A549 (cell line): ENCODE results near the gene SSBP2. TPM values are rescaled to one million over a fixed set of nuclear protein-coding genes. Genes with fewer than 3 reads are reported as not detected.
A peak's percentile ranks its signal among the peaks of the same experiment; 100 is the strongest.

Experiments
- ATAC-seq, 2 experiments: fragments of 200-7000 bp in 1 of 2; fragments of >200 bp in 1 of 2; cut with Nextera tagmentation in 1 of 2; cut with Tn5 transposase in 1 of 2; 3 replicates each; pipeline versions ENCODE4 v1.8.0 to v1.9.1; 2018 to 2020; ENCODE audit warnings: mild to moderate bottlenecking in 1 of 2, moderate library complexity in 1 of 2
- CTCF ChIA-PET: fragments of 300-600 bp; sonication (Branson Sonifier 250); formaldehyde crosslinking; extraction: SDS; loops from one replicate; lab custom pipeline; 2021; ENCODE audit warnings: antibody characterized with exemption, inconsistent platforms; lab: Yijun Ruan, JAX
- POLR2A ChIA-PET: fragments of 350-600 bp; formaldehyde crosslinking; extraction: SDS; loops from one replicate; lab custom pipeline; 2021; ENCODE audit warnings: antibody characterized with exemption, inconsistent platforms; lab: Yijun Ruan, JAX
- DNase-seq, 2 experiments: peaks; one replicate each; pipeline versions ENCODE4 v3.0.0 to v3.0.0-alpha.2; 2011 to 2016; ENCODE audit warnings: low read depth in 1 of 2, low spot score in 1 of 2
- FAIRE-seq: peaks from 2 replicates; lab custom pipeline; 2011; peaks lifted over from hg19 to GRCh38; lab: Jason Lieb, UNC
- H3K27ac ChIP-seq, 2 experiments: fragments of >200 bp; sonication (Bioruptor Twin); formaldehyde crosslinking; 3 replicates each; pipeline ENCODE4 v1.5.1; 2016 to 2017
- H3K4me1 ChIP-seq: fragments of >200 bp; sonication (Bioruptor Twin); formaldehyde crosslinking; 3 replicates; pipeline ENCODE4 v1.6.1; 2016
- H3K4me2 ChIP-seq: fragments of >200 bp; sonication (Bioruptor Twin); formaldehyde crosslinking; 3 replicates; pipeline ENCODE4 v1.6.1; 2016
- H3K4me3 ChIP-seq: fragments of >200 bp; sonication (Bioruptor Twin); formaldehyde crosslinking; 3 replicates; pipeline ENCODE4 v1.5.1; 2016
- H3K9me3 ChIP-seq: fragments of >200 bp; sonication (Bioruptor Twin); formaldehyde crosslinking; 3 replicates; pipeline ENCODE4 v1.6.1; 2016
- BHLHE40 ChIP-seq: IDR thresholded peaks from 2 replicates; pipeline ENCODE4 v1.6.1; 2012; ENCODE audit warnings: low read depth, low read length, inconsistent platforms
- CBX8 ChIP-seq: fragments of 200-600 bp; sonication (generic); IDR thresholded peaks from 2 replicates; pipeline ENCODE4 v1.6.1; 2016
- CEBPB ChIP-seq, 2 experiments: fragments of >200 bp in 1 of 2; sonication (Bioruptor Twin) in 1 of 2; formaldehyde crosslinking in 1 of 2; IDR thresholded peaks; 2 replicates each; pipeline ENCODE4 v1.6.1; 2012 to 2016
- CHD4 ChIP-seq: fragments of 200-600 bp; sonication (generic); IDR thresholded peaks from 2 replicates; pipeline ENCODE4 v1.6.1; 2016; ENCODE audit warnings: antibody characterized with exemption, mild to moderate bottlenecking, borderline replicate concordance
- EHF ChIP-seq: fragments of 250-450 bp; sonication (Bioruptor Pico); IDR thresholded peaks from 2 replicates; pipeline ENCODE4 v1.5.0; 2020; ENCODE audit warnings: mild to moderate bottlenecking
- FOXS1 ChIP-seq: fragments of 250-450 bp; sonication (Bioruptor Pico); IDR thresholded peaks from 2 replicates; pipeline ENCODE4 v1.5.0; 2020; ENCODE audit warnings: mild to moderate bottlenecking, moderate library complexity
- HDAC2 ChIP-seq: fragments of 200-600 bp; sonication (generic); IDR thresholded peaks from 2 replicates; pipeline ENCODE4 v1.6.1; 2016
- HEYL ChIP-seq: fragments of 250-450 bp; sonication (Bioruptor Pico); IDR thresholded peaks from 2 replicates; pipeline ENCODE4 v1.8.0; 2021; ENCODE audit warnings: mild to moderate bottlenecking, moderate library complexity
- HOXA7 ChIP-seq: fragments of 250-450 bp; sonication (Bioruptor Pico); IDR thresholded peaks from 2 replicates; pipeline ENCODE4 v1.5.0; 2020; ENCODE audit warnings: mild to moderate bottlenecking, moderate library complexity
- HOXB13 ChIP-seq: fragments of 250-450 bp; sonication (Bioruptor Pico); IDR thresholded peaks from 2 replicates; pipeline ENCODE4 v1.5.0; 2020; ENCODE audit warnings: low read depth, mild to moderate bottlenecking, moderate library complexity
- JUN ChIP-seq, 2 experiments: fragments of >200 bp; sonication (Bioruptor Twin); formaldehyde crosslinking; IDR thresholded peaks; 2 replicates in 1 of 2; 3 replicates in 1 of 2; pipeline ENCODE4 v1.6.1; 2016 to 2017
- JUNB ChIP-seq: fragments of >200 bp; sonication (Bioruptor Twin); formaldehyde crosslinking; IDR thresholded peaks from 2 replicates; pipeline ENCODE4 v1.6.1; 2016
- KDM1A ChIP-seq: fragments of 200-600 bp; sonication (generic); IDR thresholded peaks from 2 replicates; pipeline ENCODE4 v1.6.1; 2016; ENCODE audit warnings: low read depth, mild to moderate bottlenecking
- KDM5A ChIP-seq: fragments of 200-600 bp; sonication (generic); IDR thresholded peaks from 2 replicates; pipeline ENCODE4 v1.6.1; 2016; ENCODE audit warnings: antibody characterized with exemption, mild to moderate bottlenecking
- MYC ChIP-seq: IDR thresholded peaks from 2 replicates; pipeline ENCODE4 v1.6.1; 2012; ENCODE audit warnings: mild to moderate bottlenecking, inconsistent platforms, low read length, improper control_type of control experiment, borderline replicate concordance
- NPAS2 ChIP-seq: fragments of 250-450 bp; sonication (Bioruptor Pico); IDR thresholded peaks from 2 replicates; pipeline ENCODE4 v1.8.0; 2022; ENCODE audit warnings: mild to moderate bottlenecking, moderate library complexity, borderline replicate concordance
- NR3C1 ChIP-seq: fragments of >200 bp; sonication (Bioruptor Twin); formaldehyde crosslinking; IDR thresholded peaks from 3 replicates; pipeline ENCODE4 v1.6.1; 2017
- RAD21 ChIP-seq, 2 experiments: fragments of >200 bp in 1 of 2; sonication (Bioruptor Twin) in 1 of 2; formaldehyde crosslinking in 1 of 2; IDR thresholded peaks in 1 of 2; conservative IDR thresholded peaks in 1 of 2; 2 replicates in 1 of 2; 3 replicates in 1 of 2; pipeline ENCODE4 v1.6.1; 2012 to 2018; ENCODE audit warnings: inconsistent platforms in 1 of 2
- RFX5 ChIP-seq: fragments of 450-650 bp; IDR thresholded peaks from 2 replicates; pipeline ENCODE4 v1.7.1; 2014; ENCODE audit warnings: antibody characterized with exemption, mild to moderate bottlenecking, moderate library complexity
- TP53 ChIP-seq: fragments of 250-450 bp; sonication (Bioruptor Pico); IDR thresholded peaks from 2 replicates; pipeline ENCODE4 v1.5.0; 2021; ENCODE audit warnings: mild to moderate bottlenecking, moderate library complexity
- USF2 ChIP-seq: fragments of 450-650 bp; IDR thresholded peaks from 2 replicates; pipeline ENCODE4 v1.6.1; 2014; ENCODE audit warnings: antibody characterized with exemption
- ZC3H11A ChIP-seq: fragments of 450-650 bp; IDR thresholded peaks from 2 replicates; pipeline ENCODE4 v1.6.1; 2014; ENCODE audit warnings: antibody characterized with exemption, mild to moderate bottlenecking
- ZFP36 ChIP-seq: fragments of 450-650 bp; IDR thresholded peaks from 2 replicates; pipeline ENCODE4 v1.6.1; 2014; ENCODE audit warnings: borderline replicate concordance; ENCODE audit not compliant: partially characterized antibody
- ZNF302 ChIP-seq: fragments of 250-450 bp; sonication (Bioruptor Pico); IDR thresholded peaks from 2 replicates; pipeline ENCODE4 v1.9.0; 2021; ENCODE audit warnings: inconsistent platforms, mild to moderate bottlenecking, moderate library complexity
- ZSCAN20 ChIP-seq: fragments of 250-450 bp; sonication (Bioruptor Pico); IDR thresholded peaks from 2 replicates; pipeline ENCODE4 v1.8.0; 2022; ENCODE audit warnings: mild to moderate bottlenecking, moderate library complexity
- WGBS: methylation state at CpG from one replicate; pipeline ENCODE4 v1.1.6; 2017; ENCODE audit errors: missing lambda C conversion rate; 5-methylcytosine and 5-hydroxymethylcytosine counted together
- polyA plus RNA-seq, 4 experiments: library from polyadenylated mRNA; depleted of rRNA in 3 of 4; stranded (reverse); fragments of >200 nt; fragmentation: RNase III in 1 of 4; extraction: RNeasy Plus Mini Kit Qiagen cat#74134 plus additional on column Dnase treatment in 1 of 4; gene quantifications; 2 replicates in 3 of 4; 3 replicates in 1 of 4; pipeline ENCODE4 v1.2.3, GENCODE V29; 2011 to 2017
- TF ChIP-seq, protein P1 (sequence below): IDR thresholded peaks from 2 replicates; pipeline ENCODE4 v1.6.1; 2012; ENCODE audit warnings: low read depth, borderline replicate concordance

SSBP2 gene
- polyA plus RNA-seq, 2 of the 4 experiments (the other 2 are of a cell fraction): 4.5 to 14.2 TPM

GRCh38 chr5:81779125-81779915, 28.4 kb upstream of the SSBP2 start:
- ChIA-PET POLR2A (no interaction called here), CTCF (interaction anchor here (0.7 to 3.6 kb wide), 6 partner anchors 7 to 60 kb away, joined by 4 to 11 read pairs (median 4); no protein-coding TSS in a partner anchor)
- ATAC-seq: no peak; a peak in 2 of 6 replicates
- DNase-seq: no peak
- WGBS: 59% methylated on average over 5 of the region's 5 CpGs
- H3K4me2 ChIP-seq: peak overlapping the region; percentile 52; the same call in 1 of the 3 replicates
- H3K4me1 ChIP-seq: peaks cover 6% of the 10 kb centered on the region; the same call in 1 of the 3 replicates
- H3K27ac ChIP-seq: peak overlapping the region in 1 of 2 experiments; percentile 49; a peak in 2 of 6 replicates
- no peak for FAIRE-seq
- H3K9me3 ChIP-seq: no peaks in the 10 kb centered on the region
- H3K4me3 ChIP-seq: no peak overlapping the region
- no peak for TF ChIP-seq HOXA7 (CRISPR knock-in tag)
- no peak for TF ChIP-seq FOXS1
- TF ChIP-seq CHD4: no peak
- TF ChIP-seq BHLHE40: no peak
- TF ChIP-seq EHF: no peak
- no peak for TF ChIP-seq NR3C1
- no peak for TF ChIP-seq HDAC2
- TF ChIP-seq JUNB: no peak
- TF ChIP-seq CBX8: no peak
- no peak for TF ChIP-seq RFX5
- TF ChIP-seq ZFP36: no peak
- no peak for TF ChIP-seq KDM1A

DNA sequence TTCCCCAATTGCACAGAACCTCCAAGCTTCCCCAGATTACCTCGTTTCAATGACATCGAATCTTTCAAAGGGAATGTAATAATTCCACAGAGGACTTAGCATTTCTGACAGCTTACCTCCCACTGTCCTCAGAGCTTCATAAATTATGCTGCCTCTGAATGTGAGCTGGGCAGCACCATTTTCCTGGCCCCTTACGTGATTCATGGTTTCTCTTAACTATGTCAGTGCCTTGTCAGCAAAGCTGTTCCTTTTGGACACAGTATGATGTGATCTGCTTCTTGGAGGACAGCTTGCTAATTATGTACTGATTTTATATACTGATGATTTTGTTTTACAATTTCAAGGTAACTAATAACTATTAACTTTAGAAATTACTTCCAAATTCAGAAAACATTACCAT, 27.7 kb upstream of the SSBP2 start:
- no peak for ATAC-seq
- no peak overlapping the region for H3K4me3 ChIP-seq
- 73% methylated on average over 3 of the region's 3 CpGs for WGBS

GRCh38 chr5:81776258-81776657, 25.4 kb upstream of the SSBP2 start:
- WGBS: 88% methylated on average over 4 of the region's 4 CpGs
- DNase-seq: no peak
- Histone ChIP-seq H3K9me3 (no peaks in the 10 kb centered on the region), H3K4me2 (no peak overlapping the region), H3K4me3 (no peak overlapping the region), H3K4me1 (peaks cover 17% of the 10 kb centered on the region; the same call in 2 of the 3 replicates), H3K27ac (no peak overlapping the region)
- TF ChIP-seq, protein P1, sequence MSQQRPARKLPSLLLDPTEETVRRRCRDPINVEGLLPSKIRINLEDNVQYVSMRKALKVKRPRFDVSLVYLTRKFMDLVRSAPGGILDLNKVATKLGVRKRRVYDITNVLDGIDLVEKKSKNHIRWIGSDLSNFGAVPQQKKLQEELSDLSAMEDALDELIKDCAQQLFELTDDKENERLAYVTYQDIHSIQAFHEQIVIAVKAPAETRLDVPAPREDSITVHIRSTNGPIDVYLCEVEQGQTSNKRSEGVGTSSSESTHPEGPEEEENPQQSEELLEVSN: no peak
- TF ChIP-seq JUN (IDR thresholded peaks at IDR 0.05): no peak
- POLR2A ChIA-PET: no interaction called here
- CTCF ChIA-PET: interaction anchor here (0.9 to 1.8 kb wide), 3 partner anchors 10 to 25 kb away, joined by 3 to 5 read pairs (median 3); partner anchors contain the start of gene SSBP2
- no peak for FAIRE-seq
- ATAC-seq: peak in 1 of 2 experiments; percentile 31; a peak in 2 of 6 replicates

More for the DNA sequence above, 27.7 kb upstream of the SSBP2 start:
- Histone ChIP-seq H3K9me3 (no peaks in the 10 kb centered on the region), H3K4me1 (peaks cover 12% of the 10 kb centered on the region; the same call in 2 of the 3 replicates), H3K4me2 (peak overlapping the region; percentile 52; the same call in 1 of the 3 replicates), H3K27ac (no peak overlapping the region)
- no peak for DNase-seq
- ChIA-PET CTCF (interaction anchor here (0.7 to 1.3 kb wide), 2 partner anchors 11 kb away, joined by 4 read pairs; no protein-coding TSS in a partner anchor), POLR2A (no interaction called here)
- TF ChIP-seq RAD21 (conservative IDR thresholded peaks at IDR 0.05 in 1 of 2, IDR thresholded peaks at IDR 0.05 in 1 of 2) (no peak), ZSCAN20 (CRISPR knock-in tag) (no peak), MYC (no peak), KDM5A (no peak), EHF (no peak), HEYL (CRISPR knock-in tag) (no peak), TP53 (CRISPR knock-in tag) (no peak), NPAS2 (CRISPR knock-in tag) (no peak), ZC3H11A (no peak), ZNF302 (CRISPR knock-in tag) (no peak), HOXB13 (CRISPR knock-in tag) (no peak), USF2 (no peak), CEBPB (IDR thresholded peaks at IDR 0.05) (no peak)
- TF ChIP-seq, all 56 proteins: peak for 0
- no peak for FAIRE-seq
